NCI-H524 treated with DMSO at 0.1 percent for 48 hours (cell line): ENCODE measurements around the gene MAGEB18.

Experiments used
- DNase-seq: peaks from one replicate; lab custom pipeline; 2025; lab: John Stamatoyannopoulos, UW

The MAGEB18 gene

DNA sequence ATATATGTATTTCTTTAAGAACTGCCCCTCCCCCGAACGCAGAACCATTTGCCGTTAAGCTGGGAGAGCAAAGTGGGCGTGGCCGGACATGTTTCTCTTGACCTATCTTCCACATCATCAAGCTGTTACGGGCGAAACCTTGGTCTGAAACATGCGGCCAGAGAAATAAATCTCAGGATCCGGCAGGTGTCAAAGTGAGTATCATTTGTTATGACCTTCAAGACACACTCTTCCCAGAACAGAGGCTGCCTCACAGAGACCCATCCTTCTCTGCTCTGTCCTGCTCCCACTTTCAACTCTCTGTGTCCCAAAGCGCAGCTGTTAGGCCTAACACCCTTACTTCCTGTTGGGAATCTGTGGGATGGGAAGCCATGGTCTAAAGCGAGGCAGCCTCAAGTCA, at the start of gene MAGEB18:
TSS of gene MAGEB18 (plus strand) at position 70 of the 400 bp plus-strand sequence. CDS start 643 bp downstream, outside the sequence.
- DNase-seq = no peak

DNA sequence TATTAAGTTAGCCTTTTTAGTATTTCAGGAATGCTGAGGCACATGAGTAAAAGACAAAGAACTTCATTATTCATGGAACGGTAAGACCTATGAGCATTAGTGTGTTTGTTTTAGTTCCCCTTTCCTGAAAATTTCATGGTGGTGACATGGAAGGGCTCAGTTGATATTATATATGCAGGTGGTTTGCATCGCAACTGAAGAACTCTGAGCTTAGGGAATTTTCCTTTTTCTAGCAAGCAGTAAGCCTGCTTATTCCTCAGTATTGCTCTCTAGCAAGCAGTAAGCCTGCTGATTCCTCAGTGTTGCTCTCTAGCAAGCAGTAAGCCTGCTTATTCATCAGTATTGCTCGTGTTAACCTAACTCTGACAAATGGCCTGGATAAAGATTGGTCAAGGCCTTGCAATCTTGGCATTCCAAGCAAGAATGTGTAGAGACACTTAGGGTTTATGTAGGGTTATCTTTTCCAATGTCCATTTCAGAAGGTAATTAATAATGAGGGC, 37.7 kb upstream of the MAGEB18 start:
- DNase-seq = no peak

DNA sequence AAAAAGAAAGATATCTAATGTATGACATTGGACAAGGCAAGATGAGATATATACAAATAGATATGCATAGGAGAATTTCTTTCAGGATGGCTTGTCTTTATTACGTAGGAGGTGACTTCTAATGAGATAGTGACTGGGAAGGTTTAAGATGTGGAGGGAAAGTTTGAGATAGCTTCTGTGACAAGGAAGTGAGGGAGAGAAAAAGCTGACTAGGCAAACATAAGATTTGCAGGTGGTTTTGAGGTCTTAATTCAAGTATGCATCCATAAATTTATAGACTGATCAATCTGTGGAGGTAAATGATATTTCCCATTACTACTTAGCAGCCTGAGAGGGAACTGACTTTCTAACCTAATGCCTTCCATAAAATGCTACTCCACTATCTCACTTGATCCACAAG, 29.0 kb upstream of the MAGEB18 start:
- DNase-seq = no peak

DNA sequence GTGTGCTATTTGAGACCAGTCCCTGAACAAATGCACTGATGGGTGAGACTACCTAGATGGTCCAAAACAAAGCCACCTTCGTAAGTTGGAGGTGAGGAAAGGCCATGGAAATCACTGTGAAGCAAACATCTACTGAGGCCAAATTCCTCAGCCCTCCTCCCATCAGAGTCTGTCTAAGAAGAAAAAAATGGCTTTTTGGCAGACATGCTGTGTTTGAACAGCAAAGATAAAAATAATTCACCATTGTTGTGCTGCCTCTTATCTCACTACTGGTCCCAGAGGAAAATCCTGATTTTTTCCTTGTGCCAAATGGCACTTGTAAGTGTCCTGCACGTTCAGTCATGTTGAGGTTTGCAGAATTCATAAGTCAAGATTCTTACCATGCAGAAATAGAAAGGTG, 7.9 kb downstream of the MAGEB18 start:
- DNase-seq = no peak

DNA sequence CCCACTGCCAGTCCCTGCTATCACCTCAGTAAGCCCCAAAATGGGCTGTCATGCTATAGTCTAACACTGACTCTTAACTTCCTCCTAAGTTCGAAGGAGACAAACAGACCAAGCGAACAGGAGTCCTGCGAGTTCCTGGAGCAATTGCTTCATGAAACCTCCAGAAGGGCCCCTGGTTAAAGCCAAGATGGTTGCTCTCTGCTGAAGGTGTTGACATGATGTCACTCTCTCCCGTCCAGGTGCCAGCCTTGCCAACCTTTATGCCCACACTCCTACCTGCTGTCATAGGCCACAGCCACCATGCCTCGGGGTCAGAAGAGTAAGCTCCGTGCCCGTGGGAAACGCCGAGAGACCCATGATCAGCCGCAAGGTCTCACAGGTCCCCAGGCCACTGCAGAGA, 22.2 kb downstream of the MAGEB18 start, which contains the start of gene MAGEB6B:
TSS of gene MAGEB6B (plus strand) at position 301 of the 400 bp plus-strand sequence. CDS start at position 301, 0 bp downstream.
- DNase-seq = no peak
